ENCODE results near the gene QRFPR.

QRFPR gene

GRCh38 chr4:121283319-121283718 is 97.5 kb downstream of the QRFPR start:
- TF ChIP-seq EZH2phosphoT487 (IDR thresholded peaks at IDR 0.05; ENCODE audit: low read depth): no peak
- TF ChIP-seq, protein P1, sequence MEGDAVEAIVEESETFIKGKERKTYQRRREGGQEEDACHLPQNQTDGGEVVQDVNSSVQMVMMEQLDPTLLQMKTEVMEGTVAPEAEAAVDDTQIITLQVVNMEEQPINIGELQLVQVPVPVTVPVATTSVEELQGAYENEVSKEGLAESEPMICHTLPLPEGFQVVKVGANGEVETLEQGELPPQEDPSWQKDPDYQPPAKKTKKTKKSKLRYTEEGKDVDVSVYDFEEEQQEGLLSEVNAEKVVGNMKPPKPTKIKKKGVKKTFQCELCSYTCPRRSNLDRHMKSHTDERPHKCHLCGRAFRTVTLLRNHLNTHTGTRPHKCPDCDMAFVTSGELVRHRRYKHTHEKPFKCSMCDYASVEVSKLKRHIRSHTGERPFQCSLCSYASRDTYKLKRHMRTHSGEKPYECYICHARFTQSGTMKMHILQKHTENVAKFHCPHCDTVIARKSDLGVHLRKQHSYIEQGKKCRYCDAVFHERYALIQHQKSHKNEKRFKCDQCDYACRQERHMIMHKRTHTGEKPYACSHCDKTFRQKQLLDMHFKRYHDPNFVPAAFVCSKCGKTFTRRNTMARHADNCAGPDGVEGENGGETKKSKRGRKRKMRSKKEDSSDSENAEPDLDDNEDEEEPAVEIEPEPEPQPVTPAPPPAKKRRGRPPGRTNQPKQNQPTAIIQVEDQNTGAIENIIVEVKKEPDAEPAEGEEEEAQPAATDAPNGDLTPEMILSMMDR (IDR thresholded peaks at IDR 0.05; ENCODE audit: low read depth, low read length): no peak
- Histone ChIP-seq H3K27ac (ENCODE audit: low read length) (no peak overlapping the region), H4K20me1 (ENCODE audit: insufficient read depth, low read length) (no peaks in the 10 kb centered on the region; the same call in none of the 2 replicates), H3K79me2 (ENCODE audit: low read length) (no peaks in the 10 kb centered on the region), H3K27me3 (ENCODE audit: low read depth, low read length) (peaks cover 25% of the 10 kb centered on the region), H3K4me3 (ENCODE audit: low read length) (no peak overlapping the region), H3K9ac (ENCODE audit: low read length) (no peak overlapping the region), H3K9me3 (ENCODE audit: insufficient read depth, low read length) (no peaks in the 10 kb centered on the region; the same call in 1 of the 2 replicates), H3K4me1 (ENCODE audit: low read length) (peaks cover 46% of the 10 kb centered on the region), H2AFZ (ENCODE audit: low read depth, low read length) (no peak overlapping the region), H3K36me3 (replicated peaks; ENCODE audit: low read depth, low read length) (no peaks in the 10 kb centered on the region), H3K4me2 (ENCODE audit: low read length) (no peak overlapping the region)

- no peak overlapping the region for H3K9ac ChIP-seq (ENCODE audit: low read length)
Observed at GRCh38 chr4:121280425-121280824, 100.4 kb downstream of the QRFPR start.

DNA sequence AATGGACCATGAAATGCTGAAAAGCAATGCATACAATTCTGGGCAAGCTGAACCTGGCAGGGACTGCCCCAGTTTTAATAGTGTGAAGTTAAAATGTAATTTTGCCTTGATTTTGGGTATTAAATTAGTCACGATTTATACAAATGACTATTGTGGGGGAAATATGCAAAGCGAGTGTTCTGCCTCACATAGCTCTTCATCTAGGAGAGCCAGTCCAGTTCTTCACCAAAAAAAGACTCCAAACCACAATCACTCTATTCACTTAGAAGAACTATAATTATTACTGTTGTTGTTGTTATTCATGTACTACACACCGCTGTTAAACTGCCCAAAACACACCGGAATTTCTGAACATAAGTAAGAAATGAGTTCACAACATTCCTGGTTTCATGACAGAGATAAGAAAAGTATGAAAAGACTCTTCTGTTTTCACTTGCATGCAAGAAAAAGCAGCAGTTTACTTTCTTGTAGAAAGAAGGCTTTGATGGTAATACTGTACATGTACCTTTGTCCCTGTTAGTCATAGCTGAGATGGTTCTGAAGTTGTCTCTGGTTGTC is 101.9 kb downstream of the QRFPR start:
- Histone ChIP-seq H3K36me3 (replicated peaks; ENCODE audit: low read depth, low read length) (no peaks in the 10 kb centered on the region), H3K27ac (ENCODE audit: low read length) (no peak overlapping the region), H3K9me3 (ENCODE audit: insufficient read depth, low read length) (no peaks in the 10 kb centered on the region), H2AFZ (ENCODE audit: low read depth, low read length) (no peak overlapping the region), H3K4me2 (ENCODE audit: low read length) (peak overlapping the region; percentile 81), H3K79me2 (ENCODE audit: low read length) (no peaks in the 10 kb centered on the region), H3K9ac (ENCODE audit: low read length) (no peak overlapping the region), H3K4me1 (ENCODE audit: low read length) (peaks cover 70% of the 10 kb centered on the region), H3K27me3 (ENCODE audit: low read depth, low read length) (peaks cover 63% of the 10 kb centered on the region), H4K20me1 (ENCODE audit: insufficient read depth, low read length) (no peaks in the 10 kb centered on the region; the same call in none of the 2 replicates), H3K4me3 (ENCODE audit: low read length) (peak overlapping the region; percentile 57)
- TF ChIP-seq, protein P1 (IDR thresholded peaks at IDR 0.05; ENCODE audit: low read depth, low read length): no peak
- peak; percentile 82 for TF ChIP-seq EZH2phosphoT487 (IDR thresholded peaks at IDR 0.05; ENCODE audit: low read depth)

More at GRCh38 chr4:121280425-121280824, 100.4 kb downstream of the QRFPR start:
- Histone ChIP-seq H3K79me2 (ENCODE audit: low read length) (no peaks in the 10 kb centered on the region), H3K4me3 (ENCODE audit: low read length) (no peak overlapping the region), H3K27me3 (ENCODE audit: low read depth, low read length) (peaks cover 48% of the 10 kb centered on the region), H3K9me3 (ENCODE audit: insufficient read depth, low read length) (no peaks in the 10 kb centered on the region; the same call in 1 of the 2 replicates), H3K4me2 (ENCODE audit: low read length) (0 out of 2 replicates have a peak overlapping the region, but pooled peaks have one; percentile 2), H3K36me3 (replicated peaks; ENCODE audit: low read depth, low read length) (no peaks in the 10 kb centered on the region), H3K27ac (ENCODE audit: low read length) (no peak overlapping the region), H3K4me1 (ENCODE audit: low read length) (peaks cover 70% of the 10 kb centered on the region), H4K20me1 (ENCODE audit: insufficient read depth, low read length) (no peaks in the 10 kb centered on the region; the same call in none of the 2 replicates), H2AFZ (ENCODE audit: low read depth, low read length) (no peak overlapping the region)
- TF ChIP-seq, protein P1 (IDR thresholded peaks at IDR 0.05; ENCODE audit: low read depth, low read length): no peak
- TF ChIP-seq EZH2phosphoT487 (IDR thresholded peaks at IDR 0.05; ENCODE audit: low read depth): no peak

Measured in OCI-LY3 (cell line).